Epithelial cell of proximal tubule (primary cell): ENCODE measurements around the gene MRPL37. TPM values are rescaled to one million over a fixed set of nuclear protein-coding genes. Genes with fewer than 3 reads are reported as not detected.

Experiments
- DNase-seq: peaks from one replicate; pipeline ENCODE4 v3.0.0-alpha.2; 2011; ENCODE audit warnings: low read depth
- H3K4me3 ChIP-seq: 2 replicates; pipeline ENCODE4 v1.5.1; 2011; ENCODE audit warnings: low read depth, mild to moderate bottlenecking, low read length
- CTCF ChIP-seq: conservative IDR thresholded peaks from 2 replicates; pipeline ENCODE4 v1.5.1; 2012; ENCODE audit warnings: low read depth, mild to moderate bottlenecking, low read length
- total RNA-seq: library from RNA; depleted of rRNA; stranded (reverse); fragments of >200 nt; gene quantifications from 2 replicates; pipeline ENCODE4 v1.2.3, GENCODE V29; 2015

Gene MRPL37
- total RNA-seq, 1 donor from 2014 or later: 115 TPM

GRCh38 chr1:54172614-54173599, 27.1 kb upstream of the MRPL37 start:
- no peak overlapping the region for H3K4me3 ChIP-seq
- TF ChIP-seq CTCF: no peak
- DNase-seq: no peak

GRCh38 chr1:54173681-54174080, 26.3 kb upstream of the MRPL37 start:
- no peak overlapping the region for H3K4me3 ChIP-seq
- TF ChIP-seq CTCF: no peak
- DNase-seq: no peak

GRCh38 chr1:54174106-54174505, 25.9 kb upstream of the MRPL37 start:
- no peak overlapping the region for H3K4me3 ChIP-seq

GRCh38 chr1:54176621-54177327, 23.2 kb upstream of the MRPL37 start:
- no peak overlapping the region for H3K4me3 ChIP-seq
- no peak for DNase-seq
- TF ChIP-seq CTCF: no peak

More at GRCh38 chr1:54174106-54174505, 25.9 kb upstream of the MRPL37 start:
- no peak for TF ChIP-seq CTCF
- DNase-seq: no peak

- TF ChIP-seq CTCF: no peak
- no peak for DNase-seq
- no peak overlapping the region for H3K4me3 ChIP-seq
These were observed 22.2 kb upstream of the MRPL37 start for GRCh38 chr1:54177726-54178125.

GRCh38 chr1:54178296-54179070, 21.5 kb upstream of the MRPL37 start:
- H3K4me3 ChIP-seq: no peak overlapping the region
- DNase-seq: no peak
- TF ChIP-seq CTCF: no peak
